ENCODE measurements around the gene ADRA1B.

DNA sequence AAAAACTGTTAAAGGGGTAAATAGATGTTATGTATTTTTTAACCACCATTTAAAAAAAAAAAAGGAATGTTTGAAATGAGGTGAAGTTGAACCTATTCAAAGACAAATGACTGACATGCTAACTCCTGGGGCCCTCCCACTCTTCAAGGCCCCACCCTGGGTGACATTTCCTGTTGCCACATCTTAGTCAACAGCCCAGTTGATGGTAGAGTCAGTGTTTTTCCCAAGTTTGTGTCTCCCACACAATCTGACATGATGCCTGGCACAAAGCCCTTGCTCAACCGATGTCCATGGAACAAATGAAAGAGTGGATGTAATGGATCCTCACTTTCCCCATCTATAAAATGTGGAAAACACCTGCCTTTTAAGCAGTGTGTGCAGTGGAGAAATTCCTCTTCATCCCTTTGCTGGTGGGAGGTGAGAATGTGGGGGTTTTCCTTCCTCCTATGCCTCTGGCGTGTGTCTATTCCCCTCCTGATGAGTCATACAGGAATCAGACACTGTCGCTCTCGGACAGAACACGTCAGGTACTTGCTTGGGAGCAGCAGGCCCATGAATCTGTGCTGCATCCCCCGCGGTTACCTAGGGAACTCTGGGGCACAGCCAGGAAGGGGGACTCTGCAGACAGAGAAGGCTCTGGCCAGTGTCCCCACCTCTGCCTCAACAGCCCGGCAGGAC lies 13.7 kb upstream of the ADRA1B start:
- TF ChIP-seq BHLHE40 (IDR thresholded peaks at IDR 0.05; ENCODE audit: borderline replicate concordance in 1 of 2, low read depth in 2 of 2, low read length in 1 of 2) (no peak), CEBPB (IDR thresholded peaks at IDR 0.05; ENCODE audit: borderline replicate concordance in 1 of 2, low read depth in 2 of 2, low read length in 2 of 2) (no peak), SKIL (IDR thresholded peaks at IDR 0.05; ENCODE audit: low read depth, poor library complexity, severe bottlenecking) (no peak), CHD2 (IDR thresholded peaks at IDR 0.05; ENCODE audit: borderline replicate concordance, low read depth, low read length) (no peak), E2F8 (IDR thresholded peaks at IDR 0.05; ENCODE audit: low read depth, partially characterized antibody) (no peak), CTCF (IDR thresholded peaks at IDR 0.05 in 2 of 3, conservative IDR thresholded peaks at IDR 0.05 in 1 of 3; ENCODE audit: control insufficient read depth in 2 of 3, extremely low read depth in 1 of 3, insufficient read depth in 1 of 3, low read depth in 3 of 3, low read length in 3 of 3) (no peak)
- TF ChIP-seq, protein P1, sequence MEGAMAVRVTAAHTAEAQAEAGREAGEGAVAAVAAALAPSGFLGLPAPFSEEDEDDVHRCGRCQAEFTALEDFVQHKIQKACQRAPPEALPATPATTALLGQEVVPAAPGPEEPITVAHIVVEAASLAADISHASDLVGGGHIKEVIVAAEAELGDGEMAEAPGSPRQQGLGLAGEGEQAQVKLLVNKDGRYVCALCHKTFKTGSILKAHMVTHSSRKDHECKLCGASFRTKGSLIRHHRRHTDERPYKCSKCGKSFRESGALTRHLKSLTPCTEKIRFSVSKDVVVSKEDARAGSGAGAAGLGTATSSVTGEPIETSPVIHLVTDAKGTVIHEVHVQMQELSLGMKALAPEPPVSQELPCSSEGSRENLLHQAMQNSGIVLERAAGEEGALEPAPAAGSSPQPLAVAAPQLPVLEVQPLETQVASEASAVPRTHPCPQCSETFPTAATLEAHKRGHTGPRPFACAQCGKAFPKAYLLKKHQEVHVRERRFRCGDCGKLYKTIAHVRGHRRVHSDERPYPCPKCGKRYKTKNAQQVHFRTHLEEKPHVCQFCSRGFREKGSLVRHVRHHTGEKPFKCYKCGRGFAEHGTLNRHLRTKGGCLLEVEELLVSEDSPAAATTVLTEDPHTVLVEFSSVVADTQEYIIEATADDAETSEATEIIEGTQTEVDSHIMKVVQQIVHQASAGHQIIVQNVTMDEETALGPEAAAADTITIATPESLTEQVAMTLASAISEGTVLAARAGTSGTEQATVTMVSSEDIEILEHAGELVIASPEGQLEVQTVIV (IDR thresholded peaks at IDR 0.05; ENCODE audit: borderline replicate concordance, partially characterized antibody): no peak
